IPS DF 19.7 (cell line): ENCODE results near the gene SLC25A51.
"Not testable (repeated sequence)": the region's sequence is repeated elsewhere in the genome, so short reads cannot be mapped to it uniquely, and the experiment has no call there.

Experiments
- DNase-seq: peaks from one replicate; pipeline ENCODE4 v3.0.0-alpha.2; 2013; ENCODE audit warnings: low read depth, low spot score

SLC25A51 gene

DNA sequence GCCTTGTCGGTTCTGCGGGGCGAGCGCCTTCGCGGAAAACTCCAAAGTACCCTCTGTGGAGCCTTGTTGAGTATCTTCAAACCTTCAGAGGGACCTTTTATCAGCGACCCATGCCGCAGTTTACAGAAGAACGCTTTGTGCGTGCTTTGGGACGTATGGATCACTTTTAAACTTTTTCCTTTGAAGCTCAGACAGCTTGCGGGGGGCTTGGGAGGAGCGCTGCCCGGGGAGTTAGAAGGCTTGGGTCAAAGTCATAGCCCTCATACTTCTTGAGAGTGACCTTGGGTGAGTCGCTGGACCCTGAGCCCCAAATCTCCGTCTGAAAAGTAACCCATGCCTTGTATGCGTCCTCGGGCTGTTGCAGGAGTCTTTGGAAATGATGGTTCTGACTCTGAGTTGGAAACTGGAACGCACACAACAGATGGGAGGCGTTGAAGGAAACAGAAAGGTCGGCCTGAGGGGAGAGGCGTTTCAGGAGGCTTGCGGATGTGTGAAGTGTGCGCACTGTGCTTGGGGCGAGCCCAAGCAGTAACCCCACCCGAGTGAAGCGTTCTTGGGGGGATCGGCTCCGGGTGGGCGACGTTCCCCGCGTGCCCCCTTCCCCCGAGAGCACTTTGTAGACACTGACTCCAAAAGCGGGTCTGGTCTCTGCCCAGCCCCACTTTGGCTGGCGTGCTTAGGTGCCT is 661 bp upstream of the SLC25A51 start:
- DNase-seq: no peak

GRCh38 chr9:37902796-37903646 is 906 bp downstream of the SLC25A51 start:
- DNase-seq: no peak

GRCh38 chr9:37902131-37902530 is 1.8 kb downstream of the SLC25A51 start:
- DNase-seq: no peak

DNA sequence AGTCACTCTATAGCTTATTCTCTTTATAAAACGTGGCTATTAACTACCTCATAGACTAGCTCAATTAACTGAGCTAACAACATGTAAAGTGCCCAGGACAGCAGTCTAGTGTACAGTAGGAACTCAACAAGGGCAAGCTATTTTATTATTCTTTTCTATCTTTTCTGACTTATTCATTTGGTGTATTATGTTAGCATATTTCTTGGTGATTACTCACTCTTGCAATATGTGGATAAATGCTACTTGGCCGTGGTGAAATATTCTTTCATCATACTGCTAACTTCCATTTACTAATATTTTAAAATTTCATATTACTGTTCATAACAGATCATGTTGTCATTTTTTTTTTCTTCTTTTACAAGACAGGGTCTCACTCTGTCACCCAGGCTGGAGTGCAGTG is 4.9 kb downstream of the SLC25A51 start:
- no peak for DNase-seq

DNA sequence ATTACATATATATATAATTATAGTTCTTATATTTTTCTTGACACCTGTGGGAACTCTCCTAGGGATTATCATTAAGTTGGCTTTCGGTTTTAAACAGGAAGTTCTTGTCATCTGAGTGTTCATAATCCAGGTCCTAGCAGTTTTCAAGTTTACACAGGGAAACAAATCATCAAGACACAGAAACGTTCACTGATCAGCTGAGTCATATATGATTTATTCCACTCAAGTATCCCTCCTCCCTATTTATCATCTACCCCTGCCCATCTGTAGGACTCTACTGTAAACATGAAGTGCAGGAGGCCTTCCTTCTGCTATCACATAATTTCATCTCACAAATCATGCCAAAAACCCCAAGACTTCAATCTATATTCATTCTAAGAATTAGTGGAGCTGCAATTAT is 6.3 kb downstream of the SLC25A51 start:
- DNase-seq: no peak

DNA sequence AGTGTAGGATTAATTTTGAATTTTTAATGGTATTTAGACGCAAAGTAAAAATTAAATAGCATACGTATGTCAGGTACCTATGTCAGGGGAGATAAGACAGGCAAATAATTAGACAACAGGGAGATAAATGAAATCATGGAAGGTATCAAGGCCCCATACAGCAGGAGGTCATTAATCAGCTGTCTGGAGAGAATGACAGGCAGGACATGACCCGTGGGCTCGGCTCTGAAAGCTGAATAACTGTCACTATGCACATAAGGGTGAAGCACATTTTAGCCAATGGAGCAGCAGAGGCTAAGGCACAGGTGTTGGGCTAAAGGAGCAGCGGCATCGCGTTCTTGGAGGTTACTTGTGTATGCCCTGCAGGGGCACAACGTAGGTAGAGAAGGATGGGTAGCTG is 11.9 kb downstream of the SLC25A51 start:
- no peak for DNase-seq

GRCh38 chr9:37891042-37891441 is 12.9 kb downstream of the SLC25A51 start:
- not testable (repeated sequence) for DNase-seq

DNA sequence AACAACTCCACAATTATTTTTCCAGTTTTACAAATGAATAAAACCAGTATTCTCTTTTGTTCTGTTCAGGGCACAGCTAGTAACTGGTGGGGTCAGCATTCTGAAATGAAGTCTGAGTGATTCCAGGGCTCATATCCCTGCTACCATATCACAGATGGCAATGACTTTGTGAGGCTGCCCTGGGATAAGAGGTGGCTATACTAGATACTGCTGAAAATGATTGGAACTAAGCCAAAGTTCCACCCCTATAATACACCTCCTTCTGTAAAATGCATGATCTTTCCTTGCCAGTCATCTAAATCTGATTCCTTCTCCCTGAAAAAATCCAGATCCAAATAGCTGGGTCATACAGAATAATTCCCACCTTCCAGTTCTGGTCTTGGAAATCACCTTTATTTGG is 14.4 kb downstream of the SLC25A51 start:
- no peak for DNase-seq

GRCh38 chr9:37887977-37888583 is 15.8 kb downstream of the SLC25A51 start:
- not testable (repeated sequence) for DNase-seq

GRCh38 chr9:37880916-37881479 is 22.9 kb downstream of the SLC25A51 start:
- DNase-seq: no peak

- DNase-seq: no peak
Measured at GRCh38 chr9:37876376-37876775, 27.6 kb downstream of the SLC25A51 start.

GRCh38 chr9:37873955-37874354 is 30.0 kb downstream of the SLC25A51 start:
- DNase-seq: no peak

- no peak for DNase-seq
Measured at GRCh38 chr9:37870799-37871176, 33.1 kb downstream of the SLC25A51 start.

GRCh38 chr9:37870081-37870798 is 33.7 kb downstream of the SLC25A51 start:
- no peak for DNase-seq

GRCh38 chr9:37862530-37862929 is 41.4 kb downstream of the SLC25A51 start:
- no peak for DNase-seq

GRCh38 chr9:37859043-37859442 is 44.9 kb downstream of the SLC25A51 start:
- DNase-seq: no peak

- DNase-seq: no peak
Measured at GRCh38 chr9:37856551-37856950, 47.4 kb downstream of the SLC25A51 start.

- no peak for DNase-seq
Measured at GRCh38 chr9:37852222-37852621, 51.7 kb downstream of the SLC25A51 start.

- DNase-seq: no peak
Measured at GRCh38 chr9:37840560-37841194, 63.2 kb downstream of the SLC25A51 start.

DNA sequence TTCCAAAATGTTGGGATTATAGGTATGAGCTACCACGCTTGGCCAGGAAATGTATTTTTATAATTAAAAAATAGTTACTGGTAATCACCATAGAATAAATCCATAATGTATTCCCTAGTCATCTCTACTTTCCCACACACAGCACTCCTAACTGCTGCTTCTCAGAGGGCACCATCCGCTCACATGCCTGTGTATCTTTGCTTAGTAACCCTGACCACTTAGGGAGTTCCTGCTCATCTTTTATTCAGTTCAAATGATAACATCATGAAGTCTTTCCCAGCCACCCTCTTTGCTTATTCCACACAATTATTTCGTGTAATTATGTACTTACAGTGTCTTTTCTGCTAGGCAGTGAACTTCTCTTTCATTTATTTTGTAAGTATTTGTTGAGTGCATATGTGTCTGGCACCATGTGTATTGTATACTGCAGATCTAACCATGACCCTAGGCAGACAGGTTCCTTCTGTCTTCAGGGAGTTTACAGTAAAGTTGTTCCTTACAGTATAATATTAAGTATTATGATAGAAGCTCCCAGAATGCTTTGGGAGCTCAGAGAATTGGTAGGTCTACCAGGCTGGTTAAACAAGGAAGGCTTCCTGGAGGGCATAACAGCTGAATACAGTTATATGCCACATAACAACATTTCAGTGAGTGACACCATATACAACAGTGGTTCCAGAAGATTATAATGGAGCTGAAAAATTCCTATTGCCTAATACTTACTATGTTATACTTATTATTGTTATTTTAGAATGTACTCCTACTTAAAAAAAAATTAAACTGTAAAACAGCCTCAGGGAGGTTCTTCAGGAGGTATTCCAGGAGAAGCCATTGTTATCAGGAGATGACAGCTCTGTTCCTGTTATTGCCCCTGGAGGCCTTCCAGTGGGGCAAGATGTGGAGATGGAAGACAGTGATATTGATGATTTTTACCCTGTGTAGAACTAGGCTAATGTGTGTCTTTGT is 64.1 kb downstream of the SLC25A51 start:
- DNase-seq: no peak
